Mesendoderm (in vitro differentiated cells): ENCODE data around the gene BUB1B.
"Not testable (repeated sequence)": the region's sequence is repeated elsewhere in the genome, so short reads cannot be mapped to it uniquely, and the experiment has no call there.

Experiments
- DNase-seq: peaks from one replicate; pipeline ENCODE4 v3.0.0; 2013
- H2AK5ac ChIP-seq: 2 replicates; pipeline ENCODE4 v1.6.1; 2013; ENCODE audit warnings: low read length, inconsistent platforms
- H2BK120ac ChIP-seq: 2 replicates; pipeline ENCODE4 v1.6.1; 2013; ENCODE audit warnings: low read depth, mild to moderate bottlenecking, low read length, moderate library complexity, mixed read lengths
- H2BK15ac ChIP-seq: replicated peaks from 2 replicates; pipeline ENCODE4 v1.6.1; 2013; ENCODE audit warnings: low read depth, mild to moderate bottlenecking, moderate library complexity
- H2BK5ac ChIP-seq: 2 replicates; pipeline ENCODE4 v1.6.1; 2013; ENCODE audit warnings: low read length, inconsistent platforms
- H3K18ac ChIP-seq: 2 replicates; pipeline ENCODE4 v1.6.1; 2013; ENCODE audit warnings: mild to moderate bottlenecking, low read length, mixed read lengths
- H3K23ac ChIP-seq: one replicate; pipeline ENCODE4 v1.6.1; 2013; ENCODE audit warnings: low read length
- H3K27ac ChIP-seq: 2 replicates; pipeline ENCODE4 v1.5.1; 2013; ENCODE audit warnings: low read depth, mild to moderate bottlenecking, inconsistent platforms, low read length, moderate library complexity
- H3K27me3 ChIP-seq: 2 replicates; pipeline ENCODE4 v1.6.1; 2013; ENCODE audit warnings: low read length, control low read depth, mild to moderate bottlenecking, inconsistent platforms; ENCODE audit not compliant: insufficient read depth, poor library complexity
- H3K36me3 ChIP-seq: 2 replicates; pipeline ENCODE4 v1.6.1; 2013; ENCODE audit warnings: low read length, inconsistent platforms; ENCODE audit not compliant: control insufficient read depth, insufficient read depth
- H3K4ac ChIP-seq: one replicate; pipeline ENCODE4 v1.6.1; 2013; ENCODE audit warnings: low read depth, mild to moderate bottlenecking, low read length, moderate library complexity
- H3K4me1 ChIP-seq: 2 replicates; pipeline ENCODE4 v1.6.1; 2013; ENCODE audit warnings: low read depth, low read length, inconsistent platforms; ENCODE audit not compliant: control insufficient read depth
- H3K4me2 ChIP-seq: 2 replicates; pipeline ENCODE4 v1.6.1; 2013; ENCODE audit warnings: low read length
- H3K4me3 ChIP-seq: 2 replicates; pipeline ENCODE4 v1.5.1; 2013; ENCODE audit warnings: mild to moderate bottlenecking, low read length
- H3K56ac ChIP-seq: one replicate; pipeline ENCODE4 v1.6.1; 2013; ENCODE audit warnings: low read length
- H3K79me1 ChIP-seq: 2 replicates; pipeline ENCODE4 v1.6.1; 2013; ENCODE audit warnings: low read length, inconsistent platforms
- H3K79me2 ChIP-seq: 2 replicates; pipeline ENCODE4 v1.6.1; 2013; ENCODE audit warnings: mild to moderate bottlenecking, low read length; ENCODE audit not compliant: control insufficient read depth, insufficient read depth
- H3K9ac ChIP-seq: 2 replicates; pipeline ENCODE4 v1.6.1; 2013; ENCODE audit warnings: low read length, inconsistent platforms
- H4K5ac ChIP-seq: one replicate; pipeline ENCODE4 v1.6.1; 2013; ENCODE audit warnings: low read length
- H4K8ac ChIP-seq: one replicate; pipeline ENCODE4 v1.6.1; 2013; ENCODE audit warnings: low read depth, mild to moderate bottlenecking, control low read depth, low read length, moderate library complexity
- WGBS: extraction: QIAGEN DNeasy Blood & Tissue Kit; methylation state at CpG from one replicate; pipeline ENCODE4 v1.1.7; 2013; ENCODE audit warnings: low lambda C conversion rate, missing lambda C conversion rate; ENCODE audit not compliant: insufficient coverage; ENCODE audit errors: extremely low coverage; 5-methylcytosine and 5-hydroxymethylcytosine counted together

Gene BUB1B

DNA sequence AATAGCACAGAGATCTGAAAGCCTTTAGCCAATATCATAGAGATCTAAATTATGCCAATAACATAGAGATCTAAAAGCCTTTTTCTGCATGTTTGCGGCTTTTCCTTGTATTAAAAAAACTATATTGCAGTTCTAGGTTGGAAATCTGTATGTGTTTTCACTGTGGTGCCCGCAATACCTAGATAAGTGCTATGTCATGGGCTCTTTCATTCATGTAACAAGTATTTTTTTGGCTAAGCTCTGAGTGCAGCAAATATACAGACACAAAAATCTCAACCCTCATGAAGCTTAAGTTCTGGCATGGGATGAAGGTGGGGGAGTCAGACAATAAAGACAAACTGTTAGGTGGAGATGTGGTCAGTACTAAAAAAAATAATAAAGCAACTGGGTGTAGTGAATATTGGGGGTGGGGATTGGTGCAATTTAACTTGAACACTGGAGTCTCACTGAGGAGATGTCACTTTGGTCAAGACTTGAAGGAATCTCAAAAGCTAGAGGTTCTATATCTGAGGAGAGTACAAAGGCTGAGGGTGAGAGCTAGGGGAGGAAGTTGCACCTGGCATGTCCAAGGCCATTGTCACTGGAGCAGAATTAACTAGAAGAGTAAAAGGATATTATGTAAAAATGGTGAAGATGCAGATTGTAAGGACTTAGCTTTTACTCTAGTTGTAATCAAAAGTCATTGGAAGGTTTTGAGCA, 973 bp downstream of the BUB1B start:
- Histone ChIP-seq H3K4me2 (peak overlapping the region; percentile 52), H3K56ac (peak overlapping the region; percentile 94)
- no CpG with 5 or more reads among the region's 2 CpGs for WGBS

DNA sequence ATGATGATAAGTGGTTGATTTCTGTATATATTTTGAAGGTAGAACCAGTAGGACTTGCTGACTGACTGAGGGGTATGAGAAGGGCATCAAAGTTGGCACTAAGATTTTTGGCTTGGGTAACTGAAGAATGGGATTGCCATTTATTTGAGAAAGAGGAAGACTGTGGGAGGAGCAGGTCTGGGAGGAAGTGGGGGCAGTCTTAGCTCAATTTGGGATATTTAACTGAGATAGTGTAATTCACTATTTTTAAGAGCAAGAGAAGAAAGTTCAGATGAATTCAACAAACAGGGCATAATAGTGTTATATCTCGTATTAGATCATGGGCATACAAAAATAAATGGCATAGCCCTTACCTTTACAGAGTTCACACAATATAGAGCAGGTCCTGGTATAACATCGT, 1.7 kb downstream of the BUB1B start:
- H3K56ac ChIP-seq = peak overlapping the region; percentile 29

More for the DNA sequence above, 973 bp downstream of the BUB1B start:
- no peak overlapping the region for H2BK5ac ChIP-seq
- DNase-seq = no peak
- H2AK5ac ChIP-seq = no peak overlapping the region
- H3K79me1 ChIP-seq = peaks cover 2% of the 10 kb centered on the region
- H3K27ac ChIP-seq = no peak overlapping the region
- peak overlapping the region; percentile 72 for H3K4me3 ChIP-seq
- peaks cover 3% of the 10 kb centered on the region for H3K36me3 ChIP-seq
- H3K9ac ChIP-seq = peak overlapping the region; percentile 85
- H2BK15ac ChIP-seq = no peak overlapping the region
- H2BK120ac ChIP-seq = no peak overlapping the region
- no peak overlapping the region for H4K5ac ChIP-seq
- H3K4me1 ChIP-seq = peaks cover 2% of the 10 kb centered on the region
- no peak overlapping the region for H3K23ac ChIP-seq
- H3K27me3 ChIP-seq = no peaks in the 10 kb centered on the region
- no peak overlapping the region for H4K8ac ChIP-seq
- H3K4ac ChIP-seq = no peak overlapping the region
- peaks cover 43% of the 10 kb centered on the region for H3K79me2 ChIP-seq
- no peak overlapping the region for H3K18ac ChIP-seq

DNA sequence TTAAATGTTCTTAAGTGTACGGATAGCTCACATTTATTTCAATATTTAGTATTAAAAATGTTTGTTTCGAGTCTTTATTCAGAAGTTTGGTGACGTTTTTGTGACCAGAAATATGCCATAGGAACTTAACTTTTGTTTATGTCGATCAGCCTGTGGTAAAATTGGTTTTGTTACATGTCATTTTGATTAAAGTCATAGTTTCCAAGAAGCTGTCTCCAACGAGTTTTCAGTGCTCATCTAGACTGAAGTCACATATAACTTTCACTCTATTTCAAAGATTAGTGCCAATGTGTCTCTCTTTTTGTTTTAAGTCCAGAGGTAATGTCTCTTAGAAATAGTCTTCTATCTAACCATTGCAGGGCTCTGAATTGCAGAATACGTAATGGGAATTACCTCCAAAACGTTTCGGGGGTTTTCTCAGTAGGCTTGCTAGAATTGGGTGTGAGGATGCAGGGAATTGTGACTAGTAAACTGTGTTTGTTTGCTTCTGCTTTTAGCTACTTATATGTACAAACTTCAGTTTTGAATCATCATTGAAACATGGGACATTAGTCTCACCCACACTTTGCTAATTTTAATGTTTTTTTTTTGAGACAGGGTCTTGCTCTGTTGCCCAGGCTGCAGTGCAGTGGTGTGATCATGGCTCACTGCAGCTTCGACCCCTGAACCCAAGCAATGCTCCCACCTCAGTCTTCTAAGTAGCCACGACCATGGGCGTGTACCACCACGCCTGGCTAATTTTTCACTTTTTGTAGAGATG, 3.0 kb downstream of the BUB1B start:
- no peak overlapping the region for H3K4me3 ChIP-seq

More for the DNA sequence above, 1.7 kb downstream of the BUB1B start:
- Histone ChIP-seq H3K4ac (no peak overlapping the region), H3K27me3 (no peaks in the 10 kb centered on the region), H3K36me3 (peaks cover 3% of the 10 kb centered on the region), H3K27ac (no peak overlapping the region), H4K5ac (no peak overlapping the region), H2AK5ac (no peak overlapping the region), H3K79me1 (peaks cover 2% of the 10 kb centered on the region), H3K79me2 (peaks cover 43% of the 10 kb centered on the region), H3K18ac (no peak overlapping the region), H3K23ac (no peak overlapping the region), H3K4me3 (no peak overlapping the region), H3K4me2 (peak overlapping the region; percentile 52), H2BK5ac (no peak overlapping the region), H2BK120ac (no peak overlapping the region), H2BK15ac (no peak overlapping the region), H3K9ac (peak overlapping the region; percentile 85), H3K4me1 (peaks cover 2% of the 10 kb centered on the region), H4K8ac (no peak overlapping the region)
- DNase-seq = no peak
- no CpG with 5 or more reads among the region's 2 CpGs for WGBS

DNA sequence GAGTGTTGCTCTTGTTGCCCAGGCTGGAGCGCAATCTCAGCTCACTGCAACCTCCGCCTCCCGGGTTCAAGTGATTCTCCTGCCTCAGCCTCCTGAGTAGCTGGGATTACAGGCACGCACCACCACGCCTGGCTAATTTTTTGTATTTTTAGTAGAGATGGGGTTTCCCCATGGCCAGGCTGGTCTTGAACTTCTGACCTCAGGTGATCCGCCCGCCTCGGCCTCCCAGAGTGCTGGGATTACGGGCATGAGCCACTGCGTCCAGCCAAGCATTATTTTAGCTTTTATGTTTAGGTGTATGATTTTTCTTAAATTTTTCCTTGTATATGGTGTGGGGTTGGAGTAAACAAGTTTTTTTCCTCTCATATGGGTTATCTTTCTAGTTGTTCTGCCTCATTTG, 6.5 kb downstream of the BUB1B start:
- not testable (repeated sequence) for H3K27me3 ChIP-seq, H2BK5ac ChIP-seq, H3K4me1 ChIP-seq, H3K27ac ChIP-seq, H2BK15ac ChIP-seq, H3K9ac ChIP-seq, H2AK5ac ChIP-seq, H4K8ac ChIP-seq, H3K56ac ChIP-seq, H3K18ac ChIP-seq, H3K36me3 ChIP-seq, H3K4me3 ChIP-seq, H3K79me1 ChIP-seq, DNase-seq, H3K4me2 ChIP-seq, H4K5ac ChIP-seq, H3K23ac ChIP-seq, H2BK120ac ChIP-seq, H3K4ac ChIP-seq
- WGBS = no CpG with 5 or more reads among the region's 10 CpGs
- peaks cover 30% of the 10 kb centered on the region for H3K79me2 ChIP-seq

More for the DNA sequence above, 3.0 kb downstream of the BUB1B start:
- H3K27ac ChIP-seq = no peak overlapping the region
- peaks cover 3% of the 10 kb centered on the region for H3K36me3 ChIP-seq
- no peak for DNase-seq
- H3K4ac ChIP-seq = no peak overlapping the region
- H3K56ac ChIP-seq = no peak overlapping the region
- no peak overlapping the region for H4K5ac ChIP-seq
- no CpG with 5 or more reads among the region's 12 CpGs for WGBS
- H3K4me1 ChIP-seq = peaks cover 2% of the 10 kb centered on the region
- H3K79me2 ChIP-seq = peaks cover 45% of the 10 kb centered on the region
- peaks cover 2% of the 10 kb centered on the region for H3K79me1 ChIP-seq
- no peak overlapping the region for H2AK5ac ChIP-seq
- no peak overlapping the region for H3K18ac ChIP-seq
- H2BK15ac ChIP-seq = no peak overlapping the region
- H3K9ac ChIP-seq = no peak overlapping the region
- no peak overlapping the region for H2BK120ac ChIP-seq
- no peak overlapping the region for H2BK5ac ChIP-seq
- H3K27me3 ChIP-seq = no peaks in the 10 kb centered on the region
- no peak overlapping the region for H3K4me2 ChIP-seq
- H4K8ac ChIP-seq = no peak overlapping the region
- no peak overlapping the region for H3K23ac ChIP-seq

DNA sequence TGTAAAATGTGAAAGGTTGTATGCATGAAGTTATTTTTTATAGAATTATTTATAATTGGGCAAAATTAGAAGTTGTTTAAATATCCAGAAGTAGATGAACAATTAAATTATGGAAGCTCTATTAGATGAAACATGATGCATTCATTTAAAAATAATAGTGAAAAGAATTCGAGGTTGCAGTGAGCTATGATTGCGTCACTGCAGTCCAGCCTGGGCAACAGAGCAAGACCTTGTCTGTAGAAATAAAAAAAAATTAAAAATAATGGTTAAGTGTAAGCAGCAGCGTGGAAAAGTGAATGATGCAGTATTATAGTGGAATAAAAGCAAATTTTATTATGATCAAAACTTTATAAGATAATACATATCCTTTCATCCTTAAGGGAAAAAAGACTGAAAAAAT, 14.3 kb downstream of the BUB1B start:
- H2BK15ac ChIP-seq = no peak overlapping the region
- H3K18ac ChIP-seq = no peak overlapping the region
- peaks cover 8% of the 10 kb centered on the region for H3K36me3 ChIP-seq
- H3K79me1 ChIP-seq = peaks cover 1% of the 10 kb centered on the region
- no peak overlapping the region for H4K8ac ChIP-seq
- H3K4me1 ChIP-seq = no peaks in the 10 kb centered on the region
- DNase-seq = no peak
- no peak overlapping the region for H3K9ac ChIP-seq
- H3K79me2 ChIP-seq = no peaks in the 10 kb centered on the region
- no peak overlapping the region for H3K27ac ChIP-seq
- H2AK5ac ChIP-seq = no peak overlapping the region
- no peaks in the 10 kb centered on the region for H3K27me3 ChIP-seq
- WGBS = no CpG with 5 or more reads among the region's 3 CpGs
- no peak overlapping the region for H3K4me2 ChIP-seq
- H3K23ac ChIP-seq = no peak overlapping the region
- no peak overlapping the region for H3K56ac ChIP-seq
- no peak overlapping the region for H3K4ac ChIP-seq
- H2BK5ac ChIP-seq = no peak overlapping the region
- no peak overlapping the region for H2BK120ac ChIP-seq
- no peak overlapping the region for H3K4me3 ChIP-seq
- H4K5ac ChIP-seq = no peak overlapping the region
